HFFc6 (cell line): ENCODE measurements around the gene FRMD4A. TPM values are rescaled to one million over a fixed set of nuclear protein-coding genes. Genes with fewer than 3 reads are reported as not detected.

Experiments
- DNase-seq: peaks from one replicate; pipeline ENCODE4 v3.0.0-alpha.2; 2018
- H3K27ac Mint-ChIP-seq: 2 replicates; pipeline ENCODE4 v1.8.0; 2020; ENCODE audit warnings: mild to moderate bottlenecking, mixed read lengths
- H3K27me3 Mint-ChIP-seq: 2 replicates; pipeline ENCODE4 v1.8.0; 2021; ENCODE audit warnings: mild to moderate bottlenecking, moderate library complexity, mixed read lengths; ENCODE audit not compliant: insufficient read depth
- H3K36me3 Mint-ChIP-seq: 2 replicates; pipeline ENCODE4 v1.8.0; 2021; ENCODE audit warnings: low read depth, mixed read lengths
- H3K4me1 Mint-ChIP-seq: 2 replicates; pipeline ENCODE4 v1.8.0; 2020; ENCODE audit warnings: low read depth, mixed read lengths
- H3K4me3 Mint-ChIP-seq: 2 replicates; pipeline ENCODE4 v1.8.0; 2020; ENCODE audit warnings: mild to moderate bottlenecking, moderate library complexity, mixed read lengths
- H3K9me3 Mint-ChIP-seq: 2 replicates; pipeline ENCODE4 v1.8.0; 2020; ENCODE audit warnings: mild to moderate bottlenecking, mixed read lengths
- CTCF ChIP-seq: fragments of 200-600 bp; sonication (generic); IDR thresholded peaks from 2 replicates; pipeline ENCODE4 v1.5.0; 2021; ENCODE audit warnings: antibody characterized with exemption, mild to moderate bottlenecking
- total RNA-seq, 6 experiments: library from RNA; stranded (reverse); fragmentation: NEBNext Ultra II Directional; extraction: Animal tissue kit (Norgen Biotek cat#: 25700); gene quantifications; 2 replicates in 1 of 6; 3 replicates in 5 of 6; pipeline ENCODE4 v1.2.3, GENCODE V29; 2021

FRMD4A gene
- total RNA-seq, 6 experiments from 2014 or later, result 76.7 to 117 (median 92.3) TPM

- Mint-ChIP-seq H3K9me3 (peaks cover 10% of the 10 kb centered on the region), H3K4me1 (peaks cover 36% of the 10 kb centered on the region), H3K36me3 (peaks cover 21% of the 10 kb centered on the region), H3K27ac (no peak overlapping the region), H3K27me3 (no peaks in the 10 kb centered on the region; the same call in 1 of the 2 replicates), H3K4me3 (no peak overlapping the region)
- no peak for DNase-seq
- TF ChIP-seq CTCF, result no peak
These were observed 329.3 kb downstream of the FRMD4A start for GRCh38 chr10:14001298-14002040.

- no peak for TF ChIP-seq CTCF
- Mint-ChIP-seq H3K4me3 (no peak overlapping the region), H3K9me3 (peaks cover 10% of the 10 kb centered on the region), H3K36me3 (peaks cover 21% of the 10 kb centered on the region), H3K4me1 (peaks cover 29% of the 10 kb centered on the region), H3K27ac (no peak overlapping the region), H3K27me3 (no peaks in the 10 kb centered on the region; the same call in 1 of the 2 replicates)
- DNase-seq, result no peak
These were observed 332.4 kb downstream of the FRMD4A start for GRCh38 chr10:13998163-13998835.

- Mint-ChIP-seq H3K4me1 (peaks cover 35% of the 10 kb centered on the region), H3K36me3 (peaks cover 16% of the 10 kb centered on the region), H3K27me3 (no peaks in the 10 kb centered on the region; the same call in 1 of the 2 replicates), H3K9me3 (peaks cover 10% of the 10 kb centered on the region), H3K27ac (no peak overlapping the region), H3K4me3 (no peak overlapping the region)
- DNase-seq, result no peak
- TF ChIP-seq CTCF, result no peak
These were observed 333.1 kb downstream of the FRMD4A start for GRCh38 chr10:13997650-13998049.

- TF ChIP-seq CTCF, result no peak
- Mint-ChIP-seq H3K36me3 (peaks cover 13% of the 10 kb centered on the region), H3K4me3 (no peak overlapping the region), H3K27ac (no peak overlapping the region), H3K9me3 (peaks cover 10% of the 10 kb centered on the region), H3K27me3 (no peaks in the 10 kb centered on the region; the same call in 1 of the 2 replicates), H3K4me1 (peaks cover 60% of the 10 kb centered on the region)
- DNase-seq, result no peak
These were observed 335.8 kb downstream of the FRMD4A start for GRCh38 chr10:13994932-13995331.

- TF ChIP-seq CTCF, result no peak
- Mint-ChIP-seq H3K4me1 (peaks cover 70% of the 10 kb centered on the region), H3K27me3 (no peaks in the 10 kb centered on the region; the same call in 1 of the 2 replicates), H3K27ac (no peak overlapping the region), H3K36me3 (peaks cover 6% of the 10 kb centered on the region), H3K4me3 (no peak overlapping the region), H3K9me3 (peaks cover 4% of the 10 kb centered on the region)
- no peak for DNase-seq
These were observed 337.0 kb downstream of the FRMD4A start for GRCh38 chr10:13993673-13994089.
